ENCODE results near the gene SENP3. TPM values are rescaled to one million over a fixed set of nuclear protein-coding genes. Genes with fewer than 3 reads are reported as not detected.
A peak's percentile ranks its signal among the peaks of the same experiment; 100 is the strongest.

SENP3 gene
- polyA plus RNA-seq, 10 donors: 34.8 to 44.0 (median 39.9) TPM

DNA sequence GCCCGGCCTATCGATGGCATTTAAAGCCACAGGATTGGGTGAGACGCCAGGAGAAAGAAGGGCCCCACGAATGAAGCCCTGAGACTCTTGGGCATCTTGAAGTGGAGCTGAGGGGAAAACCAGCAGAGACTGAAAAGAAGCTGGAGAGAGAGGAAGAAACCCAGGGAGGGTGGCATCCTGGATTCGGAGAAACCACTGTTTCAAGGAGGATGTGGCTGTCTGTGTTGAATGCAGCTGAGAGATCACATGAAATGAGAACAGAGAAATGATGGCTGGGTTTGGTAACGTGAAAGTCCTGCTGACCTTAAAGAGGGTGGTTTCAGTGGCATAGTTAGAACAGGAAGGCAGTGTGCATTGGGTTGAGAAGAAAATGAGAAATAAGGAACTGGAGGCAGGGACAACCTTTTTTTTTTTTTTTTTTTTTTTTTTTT is 9.1 kb upstream of the SENP3 start:
- DNase-seq: peak in 1 of 3 donors; percentile 32

DNA sequence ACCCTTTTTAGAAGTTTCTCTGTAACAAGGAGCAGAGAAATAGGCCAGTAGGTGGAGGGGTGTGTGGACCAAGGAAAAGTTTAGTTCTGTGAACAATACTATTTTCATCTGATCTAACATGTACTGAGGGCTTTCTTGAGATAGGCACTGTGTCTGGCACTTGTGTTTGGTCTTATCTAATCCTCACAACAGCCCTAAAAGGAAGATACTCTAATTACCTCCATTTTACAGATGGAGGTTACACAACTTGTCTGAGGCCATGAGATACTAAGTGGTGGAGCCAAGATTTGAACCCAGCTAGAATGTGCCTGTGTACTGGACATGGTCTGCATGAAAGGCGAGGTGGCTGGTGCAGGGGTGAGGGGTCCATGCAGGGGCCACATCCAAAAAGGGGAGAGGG is 8.4 kb upstream of the SENP3 start:
- no peak for DNase-seq

DNA sequence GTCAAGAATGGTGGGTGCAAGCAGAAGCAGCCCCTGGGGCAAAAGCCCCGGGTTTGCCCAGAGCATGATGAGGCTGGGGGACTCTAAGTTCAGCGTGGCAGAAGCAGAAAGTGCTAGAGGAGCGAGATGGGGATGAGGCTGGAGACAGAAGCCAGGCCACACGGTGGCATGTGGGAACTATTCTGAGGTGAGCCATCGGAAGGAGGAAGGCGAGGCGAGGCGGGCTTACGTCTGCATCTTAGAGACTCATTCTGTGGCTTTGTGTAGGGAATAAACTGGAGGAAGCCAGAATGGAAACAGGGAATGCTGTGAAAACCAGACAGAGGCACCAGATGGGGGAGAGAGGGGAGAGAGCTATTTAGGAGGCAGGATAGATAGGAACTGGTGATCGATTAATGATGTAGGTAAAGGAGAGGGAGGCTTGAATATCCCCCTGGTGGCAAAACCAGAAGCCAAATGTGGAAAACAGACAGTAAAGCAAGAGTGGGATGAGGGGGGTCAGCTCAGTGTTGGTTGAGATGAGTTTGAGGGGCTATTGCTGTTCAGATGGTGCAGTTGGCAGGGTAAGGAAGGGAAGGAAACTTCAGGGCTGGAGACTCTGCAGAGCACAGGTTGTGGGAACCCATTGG is 6.3 kb upstream of the SENP3 start:
- DNase-seq: peak in 1 of 3 donors; percentile 40

DNA sequence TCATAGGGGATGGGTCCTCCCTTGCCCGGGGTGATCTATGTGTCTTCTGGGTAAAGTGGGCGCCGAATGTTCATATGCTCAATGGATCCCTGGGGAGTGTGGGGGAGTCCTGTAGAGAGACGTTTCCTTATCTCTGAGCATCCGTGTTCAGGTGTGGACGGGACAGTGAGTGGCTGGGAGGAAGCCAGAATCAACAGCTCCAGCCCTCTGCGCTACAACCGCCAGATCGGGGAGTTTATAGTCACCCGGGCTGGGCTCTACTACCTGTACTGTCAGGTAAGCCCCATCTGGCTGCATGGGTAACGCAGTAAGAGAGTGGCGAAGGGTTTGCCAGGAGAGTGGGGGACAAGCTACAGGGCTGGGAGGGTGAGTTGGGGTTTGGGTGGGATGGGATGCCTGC is 5.1 kb upstream of the SENP3 start:
- no peak for DNase-seq

DNA sequence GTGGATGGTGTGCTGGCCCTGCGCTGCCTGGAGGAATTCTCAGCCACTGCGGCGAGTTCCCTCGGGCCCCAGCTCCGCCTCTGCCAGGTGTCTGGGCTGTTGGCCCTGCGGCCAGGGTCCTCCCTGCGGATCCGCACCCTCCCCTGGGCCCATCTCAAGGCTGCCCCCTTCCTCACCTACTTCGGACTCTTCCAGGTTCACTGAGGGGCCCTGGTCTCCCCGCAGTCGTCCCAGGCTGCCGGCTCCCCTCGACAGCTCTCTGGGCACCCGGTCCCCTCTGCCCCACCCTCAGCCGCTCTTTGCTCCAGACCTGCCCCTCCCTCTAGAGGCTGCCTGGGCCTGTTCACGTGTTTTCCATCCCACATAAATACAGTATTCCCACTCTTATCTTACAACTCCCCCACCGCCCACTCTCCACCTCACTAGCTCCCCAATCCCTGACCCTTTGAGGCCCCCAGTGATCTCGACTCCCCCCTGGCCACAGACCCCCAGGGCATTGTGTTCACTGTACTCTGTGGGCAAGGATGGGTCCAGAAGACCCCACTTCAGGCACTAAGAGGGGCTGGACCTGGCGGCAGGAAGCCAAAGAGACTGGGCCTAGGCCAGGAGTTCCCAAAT is 4.5 kb upstream of the SENP3 start:
- no peak for DNase-seq

DNA sequence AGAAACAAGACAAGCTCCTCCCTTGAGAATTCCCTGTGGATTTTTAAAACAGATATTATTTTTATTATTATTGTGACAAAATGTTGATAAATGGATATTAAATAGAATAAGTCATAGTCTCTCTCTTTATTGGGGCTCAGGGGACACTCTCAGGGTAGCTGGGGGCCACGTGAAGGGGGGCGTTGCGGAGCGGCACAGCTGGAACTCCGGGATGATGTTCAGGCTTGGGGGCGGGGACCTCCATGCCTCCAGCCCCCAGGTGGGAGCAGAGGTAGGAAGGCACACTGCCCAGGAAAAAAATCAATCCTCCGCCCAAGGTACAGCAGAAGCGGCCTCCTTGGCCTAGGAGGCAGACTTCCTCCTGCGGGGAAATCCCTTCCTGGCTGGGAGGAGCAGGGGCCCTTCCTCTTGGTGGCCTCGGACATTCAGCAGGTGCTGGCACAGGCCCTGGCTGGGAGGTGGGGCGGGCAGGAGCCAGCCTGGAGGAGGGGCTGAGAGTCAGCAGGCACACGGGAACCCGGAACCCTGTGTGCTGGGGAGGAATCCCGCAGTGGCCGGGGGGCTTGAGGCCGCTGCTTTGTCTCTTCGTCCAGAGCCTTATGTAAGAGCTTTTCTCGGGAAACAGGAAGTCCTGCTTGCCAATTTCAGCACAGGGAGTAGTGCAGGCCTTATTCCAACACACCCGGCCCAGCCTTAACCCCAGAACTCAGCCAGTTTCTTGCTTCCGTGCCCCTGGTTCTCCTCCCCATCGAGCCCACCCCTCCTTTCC is 3.8 kb upstream of the SENP3 start:
- peak; percentile 60 to 96 (median 89) for DNase-seq

DNA sequence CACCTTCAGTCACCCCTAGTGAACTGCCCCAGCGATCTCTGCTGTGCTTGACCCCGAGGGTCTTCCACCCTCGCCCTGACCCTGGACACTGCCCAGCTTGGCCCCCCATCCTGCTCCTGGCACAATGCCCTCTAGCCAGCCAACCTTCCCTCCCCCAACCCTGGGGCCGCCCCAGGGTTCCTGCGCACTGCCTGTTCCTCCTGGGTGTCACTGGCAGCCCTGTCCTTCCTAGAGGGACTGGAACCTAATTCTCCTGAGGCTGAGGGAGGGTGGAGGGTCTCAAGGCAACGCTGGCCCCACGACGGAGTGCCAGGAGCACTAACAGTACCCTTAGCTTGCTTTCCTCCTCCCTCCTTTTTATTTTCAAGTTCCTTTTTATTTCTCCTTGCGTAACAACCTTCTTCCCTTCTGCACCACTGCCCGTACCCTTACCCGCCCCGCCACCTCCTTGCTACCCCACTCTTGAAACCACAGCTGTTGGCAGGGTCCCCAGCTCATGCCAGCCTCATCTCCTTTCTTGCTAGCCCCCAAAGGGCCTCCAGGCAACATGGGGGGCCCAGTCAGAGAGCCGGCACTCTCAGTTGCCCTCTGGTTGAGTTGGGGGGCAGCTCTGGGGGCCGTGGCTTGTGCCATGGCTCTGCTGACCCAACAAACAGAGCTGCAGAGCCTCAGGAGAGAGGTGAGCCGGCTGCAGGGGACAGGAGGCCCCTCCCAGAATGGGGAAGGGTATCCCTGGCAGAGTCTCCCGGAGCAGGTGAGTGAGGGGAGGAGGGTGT is 3.0 kb upstream of the SENP3 start, which contains the start of gene TNFSF13:
TNFSF13 (plus strand) TSS at position 207 of the 776 bp plus-strand sequence; CDS start at position 497, 290 bp downstream.
- no peak for DNase-seq

DNA sequence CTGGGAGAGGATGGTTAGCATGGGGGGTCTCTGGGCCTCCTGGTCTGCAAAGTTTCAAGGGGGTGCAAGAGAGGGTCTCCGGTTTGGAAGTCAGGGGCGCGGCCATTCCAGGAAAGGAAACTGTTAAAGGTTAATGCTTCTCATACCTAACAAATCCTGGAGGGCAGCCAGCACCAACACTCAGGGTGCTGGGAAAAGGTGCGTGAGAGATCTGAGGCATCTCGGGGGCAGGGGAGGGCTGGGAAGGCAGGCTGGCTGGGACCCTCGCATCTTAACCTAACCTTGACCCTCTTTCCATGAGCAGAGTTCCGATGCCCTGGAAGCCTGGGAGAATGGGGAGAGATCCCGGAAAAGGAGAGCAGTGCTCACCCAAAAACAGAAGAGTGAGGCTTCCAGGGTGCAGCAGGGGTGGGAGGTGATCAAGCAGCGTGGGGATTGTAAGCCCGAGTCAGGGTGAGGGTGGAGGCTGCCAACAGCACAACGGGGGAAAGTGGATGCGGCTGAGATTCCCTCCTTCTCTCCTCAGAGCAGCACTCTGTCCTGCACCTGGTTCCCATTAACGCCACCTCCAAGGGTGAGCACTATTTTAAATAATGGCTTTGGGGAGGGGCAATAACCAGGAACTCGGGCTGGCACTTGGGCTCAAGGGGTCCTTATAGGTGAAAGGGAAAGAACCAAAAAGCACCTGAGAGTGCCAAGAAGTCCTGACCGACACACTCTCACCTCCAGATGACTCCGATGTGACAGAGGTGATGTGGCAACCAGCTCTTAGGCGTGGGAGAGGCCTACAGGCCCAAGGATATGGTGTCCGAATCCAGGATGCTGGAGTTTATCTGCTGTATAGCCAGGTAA is 2.2 kb upstream of the SENP3 start:
- DNase-seq: peak in 1 of 3 donors; percentile 27

DNA sequence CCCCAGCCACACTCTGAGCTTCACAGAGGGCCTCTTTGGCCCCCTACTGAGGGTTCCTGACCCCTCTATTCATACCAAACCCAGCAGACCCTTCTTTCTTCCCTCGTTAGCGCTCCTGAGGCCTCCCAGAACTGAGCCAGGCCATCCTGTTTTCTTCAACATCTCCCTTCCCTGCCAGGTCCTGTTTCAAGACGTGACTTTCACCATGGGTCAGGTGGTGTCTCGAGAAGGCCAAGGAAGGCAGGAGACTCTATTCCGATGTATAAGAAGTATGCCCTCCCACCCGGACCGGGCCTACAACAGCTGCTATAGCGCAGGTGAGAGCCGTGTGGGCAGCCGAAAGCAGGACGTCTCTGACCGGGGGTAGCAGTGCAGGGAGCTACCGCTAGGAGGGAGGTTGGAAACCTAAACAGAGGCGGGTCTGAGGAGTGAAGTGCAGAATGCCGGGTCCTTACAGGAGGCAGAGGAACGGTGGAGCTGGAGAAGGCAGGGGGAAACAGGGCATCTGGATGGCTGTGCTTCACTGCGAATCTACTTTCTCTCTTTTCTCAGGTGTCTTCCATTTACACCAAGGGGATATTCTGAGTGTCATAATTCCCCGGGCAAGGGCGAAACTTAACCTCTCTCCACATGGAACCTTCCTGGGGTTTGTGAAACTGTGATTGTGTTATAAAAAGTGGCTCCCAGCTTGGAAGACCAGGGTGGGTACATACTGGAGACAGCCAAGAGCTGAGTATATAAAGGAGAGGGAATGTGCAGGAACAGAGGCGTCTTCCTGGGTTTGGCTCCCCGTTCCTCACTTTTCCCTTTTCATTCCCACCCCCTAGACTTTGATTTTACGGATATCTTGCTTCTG is 1.3 kb upstream of the SENP3 start:
- DNase-seq: peak in 1 of 3 donors; percentile 78

DNA sequence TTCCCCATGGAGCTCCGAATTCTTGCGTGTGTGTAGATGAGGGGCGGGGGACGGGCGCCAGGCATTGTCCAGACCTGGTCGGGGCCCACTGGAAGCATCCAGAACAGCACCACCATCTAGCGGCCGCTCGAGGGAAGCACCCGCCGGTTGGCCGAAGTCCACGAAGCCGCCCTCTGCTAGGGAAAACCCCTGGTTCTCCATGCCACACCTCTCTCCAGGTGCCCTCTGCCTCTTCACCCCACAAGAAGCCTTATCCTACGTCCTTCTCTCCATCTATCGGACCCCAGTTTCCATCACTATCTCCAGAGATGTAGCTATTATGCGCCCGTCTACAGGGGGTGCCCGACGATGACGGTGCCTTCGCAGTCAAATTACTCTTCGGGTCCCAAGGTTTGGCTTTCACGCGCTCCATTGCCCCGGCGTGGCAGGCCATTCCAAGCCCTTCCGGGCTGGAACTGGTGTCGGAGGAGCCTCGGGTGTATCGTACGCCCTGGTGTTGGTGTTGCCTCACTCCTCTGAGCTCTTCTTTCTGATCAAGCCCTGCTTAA is 617 bp upstream of the SENP3 start:
- peak; percentile 82 to 94 (median 91) for DNase-seq

DNA sequence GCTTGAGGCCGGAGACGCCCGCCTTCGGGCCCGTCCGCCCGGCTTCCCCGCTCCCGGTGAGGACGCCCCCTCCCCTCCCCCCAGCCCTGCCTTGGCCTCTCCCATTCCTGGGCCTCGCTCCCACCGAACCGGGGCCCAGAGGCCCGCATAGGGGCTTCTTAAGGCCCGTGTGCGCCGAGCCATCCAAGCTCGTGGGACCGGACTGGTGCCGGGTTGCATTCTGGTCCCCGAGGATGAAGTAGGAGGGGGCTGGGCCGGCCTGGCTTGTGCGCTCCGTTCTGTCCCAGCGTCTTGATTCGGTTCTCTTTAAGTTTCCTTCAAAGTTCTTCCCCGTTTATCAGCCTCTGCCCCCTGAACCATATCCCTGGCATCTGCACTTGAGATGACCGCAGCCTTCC is 488 bp downstream of the SENP3 start:
- DNase-seq: no peak

DNA sequence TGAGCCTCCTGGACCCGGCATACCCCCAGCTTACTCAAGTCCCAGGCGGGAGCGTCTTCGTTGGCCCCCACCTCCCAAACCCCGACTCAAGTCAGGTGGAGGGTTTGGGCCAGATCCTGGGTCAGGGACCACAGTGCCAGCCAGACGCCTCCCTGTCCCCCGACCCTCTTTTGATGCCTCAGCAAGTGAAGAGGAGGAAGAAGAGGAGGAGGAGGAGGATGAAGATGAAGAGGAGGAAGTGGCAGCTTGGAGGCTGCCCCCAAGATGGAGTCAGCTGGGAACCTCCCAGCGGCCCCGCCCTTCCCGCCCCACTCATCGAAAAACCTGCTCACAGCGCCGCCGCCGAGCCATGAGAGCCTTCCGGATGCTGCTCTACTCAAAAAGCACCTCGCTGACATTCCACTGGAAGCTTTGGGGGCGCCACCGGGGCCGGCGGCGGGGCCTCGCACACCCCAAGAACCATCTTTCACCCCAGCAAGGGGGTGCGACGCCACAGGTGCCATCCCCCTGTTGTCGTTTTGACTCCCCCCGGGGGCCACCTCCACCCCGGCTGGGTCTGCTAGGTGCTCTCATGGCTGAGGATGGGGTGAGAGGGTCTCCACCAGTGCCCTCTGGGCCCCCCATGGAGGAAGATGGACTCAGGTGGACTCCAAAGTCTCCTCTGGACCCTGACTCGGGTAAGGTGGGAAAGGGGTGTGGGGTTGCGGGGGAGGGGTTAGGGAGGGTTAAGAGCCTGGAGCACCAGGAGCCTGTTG is 1.6 kb downstream of the SENP3 start:
- no peak for DNase-seq

DNA sequence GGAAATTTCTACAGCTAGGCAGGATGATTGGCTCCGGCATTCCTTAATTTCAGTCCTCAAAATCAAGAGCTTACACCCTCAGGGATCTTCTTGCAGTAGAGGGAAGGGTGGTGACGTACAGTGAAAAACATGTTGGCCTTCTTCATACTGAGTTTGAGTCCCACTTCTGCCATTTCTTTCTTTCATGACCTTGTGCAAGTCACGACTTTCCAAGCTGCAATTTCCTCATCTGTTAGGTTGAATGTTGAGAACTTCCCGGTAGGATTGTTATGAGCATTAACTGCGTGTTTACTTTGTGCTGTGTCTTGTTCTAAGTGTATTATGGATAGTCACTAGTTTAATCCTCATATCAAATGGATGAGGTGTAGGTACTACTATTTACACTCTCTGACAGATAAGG is 7.9 kb downstream of the SENP3 start:
- no peak for DNase-seq

DNA sequence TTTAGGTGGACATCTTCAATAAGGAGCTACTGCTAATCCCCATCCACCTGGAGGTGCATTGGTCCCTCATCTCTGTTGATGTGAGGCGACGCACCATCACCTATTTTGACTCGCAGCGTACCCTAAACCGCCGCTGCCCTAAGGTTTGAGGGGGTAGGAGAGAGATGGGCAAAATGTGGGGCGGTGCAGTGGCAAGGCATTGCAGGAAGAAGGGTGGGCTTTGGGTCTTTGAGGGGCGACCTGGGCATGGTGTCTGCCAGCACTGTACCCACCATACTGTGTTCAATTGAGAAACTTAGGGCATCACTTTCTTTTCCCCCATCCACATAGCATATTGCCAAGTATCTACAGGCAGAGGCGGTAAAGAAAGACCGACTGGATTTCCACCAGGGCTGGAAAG is 8.6 kb downstream of the SENP3 start:
- DNase-seq: no peak

DNA sequence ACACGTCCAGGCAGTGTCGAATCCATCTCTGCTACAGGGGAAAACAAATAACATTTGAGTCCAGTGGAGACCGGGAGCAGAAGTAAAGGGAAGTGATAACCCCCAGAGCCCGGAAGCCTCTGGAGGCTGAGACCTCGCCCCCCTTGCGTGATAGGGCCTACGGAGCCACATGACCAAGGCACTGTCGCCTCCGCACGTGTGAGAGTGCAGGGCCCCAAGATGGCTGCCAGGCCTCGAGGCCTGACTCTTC is 10.5 kb downstream of the SENP3 start:
- DNase-seq: no peak

DNA sequence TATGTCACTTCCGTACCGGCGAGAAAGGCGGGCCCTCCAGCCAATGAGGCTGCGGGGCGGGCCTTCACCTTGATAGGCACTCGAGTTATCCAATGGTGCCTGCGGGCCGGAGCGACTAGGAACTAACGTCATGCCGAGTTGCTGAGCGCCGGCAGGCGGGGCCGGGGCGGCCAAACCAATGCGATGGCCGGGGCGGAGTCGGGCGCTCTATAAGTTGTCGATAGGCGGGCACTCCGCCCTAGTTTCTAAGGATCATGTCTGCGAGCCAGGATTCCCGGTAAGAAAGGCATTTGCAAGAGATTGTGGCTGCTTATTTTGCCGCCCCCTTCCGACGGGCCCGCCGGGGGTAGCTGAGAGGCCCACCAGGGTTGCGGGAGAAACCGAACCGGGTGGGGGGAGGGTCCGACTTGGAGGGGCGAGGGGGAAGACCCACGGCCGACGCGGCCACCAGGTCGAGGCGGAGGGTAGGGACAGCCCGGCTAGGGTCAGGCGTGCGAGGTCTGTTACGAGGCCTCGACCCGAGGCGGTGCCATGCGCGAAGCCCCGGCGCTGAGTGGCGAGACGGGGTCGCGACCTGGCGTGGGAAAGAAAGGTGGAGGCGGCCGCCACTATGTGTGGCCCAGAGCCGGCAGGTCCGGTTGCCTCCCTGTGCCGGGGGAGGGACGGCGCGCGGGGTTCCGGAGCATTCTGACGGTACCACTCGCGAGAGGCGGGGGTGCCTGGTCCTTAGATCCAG is 11.0 kb downstream of the SENP3 start:
- peak; percentile 98 to 100 (median 99) for DNase-seq

DNA sequence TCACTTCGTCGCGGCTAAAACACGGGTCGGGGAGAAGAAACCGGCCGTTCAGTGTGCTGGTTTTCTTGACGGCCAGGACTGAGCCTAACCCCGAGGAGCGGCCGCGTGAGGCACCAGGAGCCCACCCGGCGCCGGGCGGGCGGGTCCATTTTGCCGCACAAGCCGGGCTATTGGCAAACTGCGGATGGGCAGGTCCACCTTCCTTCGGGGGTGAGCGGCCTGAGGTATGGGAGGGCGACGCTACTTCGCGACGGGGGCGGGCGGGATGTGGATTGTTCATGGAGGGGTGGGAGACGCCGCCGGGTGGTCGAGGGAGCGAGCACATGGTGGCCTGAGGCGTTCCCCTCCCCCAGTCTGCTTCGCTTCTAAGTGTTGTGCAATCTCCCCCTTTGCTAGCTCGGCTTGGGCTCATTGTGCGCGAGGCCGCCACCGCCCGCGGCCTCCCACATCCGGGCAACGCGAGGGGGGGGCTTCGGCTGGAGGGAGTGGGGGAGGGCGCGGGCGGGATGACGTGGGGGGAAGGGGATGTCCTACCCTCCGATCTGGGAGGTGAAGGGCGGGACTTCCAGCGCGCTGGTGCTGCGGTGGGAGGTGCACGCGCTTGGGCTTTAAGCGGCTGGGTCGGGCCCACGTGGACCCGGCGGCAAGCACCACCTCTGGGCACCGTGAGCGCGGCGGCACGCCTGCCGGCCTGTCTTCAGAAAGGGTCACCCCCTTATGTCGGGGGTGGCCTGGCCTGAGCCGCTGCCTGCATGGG is 11.8 kb downstream of the SENP3 start:
- DNase-seq: peak; percentile 91 to 96 (median 94)

All from muscle of back (tissue), 11 donors.